Putamen (tissue), 1 donor: ENCODE measurements around the gene LTN1.

Experiments
- DNase-seq: peaks from one replicate; pipeline ENCODE4 v3.0.0-alpha.2; 2016; ENCODE audit warnings: low spot score

Gene LTN1

GRCh38 chr21:28927130-28927529 lies 65.5 kb downstream of the LTN1 start:
- DNase-seq = no peak

- no peak for DNase-seq
These were observed 69.2 kb downstream of the LTN1 start for GRCh38 chr21:28923439-28923975.

- DNase-seq = no peak
These were observed 70.3 kb downstream of the LTN1 start for GRCh38 chr21:28922368-28922767.

GRCh38 chr21:28916150-28916893 lies 76.4 kb downstream of the LTN1 start:
- no peak for DNase-seq

GRCh38 chr21:28913071-28913470 lies 79.6 kb downstream of the LTN1 start:
- no peak for DNase-seq

- DNase-seq = no peak
These were observed 82.3 kb downstream of the LTN1 start for GRCh38 chr21:28910280-28910887.

- no peak for DNase-seq
These were observed 84.3 kb downstream of the LTN1 start for GRCh38 chr21:28908351-28908750.

- no peak for DNase-seq
These were observed 85.8 kb downstream of the LTN1 start for GRCh38 chr21:28906841-28907240.

GRCh38 chr21:28906236-28906635 lies 86.4 kb downstream of the LTN1 start:
- no peak for DNase-seq

- no peak for DNase-seq
These were observed 87.7 kb downstream of the LTN1 start for GRCh38 chr21:28904961-28905435.

GRCh38 chr21:28903448-28903847 lies 89.2 kb downstream of the LTN1 start:
- no peak for DNase-seq

- DNase-seq = no peak
These were observed 92.2 kb downstream of the LTN1 start for GRCh38 chr21:28900481-28900880.

GRCh38 chr21:28899744-28900143 lies 92.9 kb downstream of the LTN1 start:
- DNase-seq = no peak

- no peak for DNase-seq
These were observed 93.5 kb downstream of the LTN1 start for GRCh38 chr21:28899220-28899619.

GRCh38 chr21:28893687-28894086 lies 99.0 kb downstream of the LTN1 start:
- no peak for DNase-seq

- DNase-seq = no peak
These were observed 100.2 kb downstream of the LTN1 start for GRCh38 chr21:28892199-28893111.

- peak; percentile 2 for DNase-seq
These were observed 106.9 kb downstream of the LTN1 start for GRCh38 chr21:28885853-28886177.

GRCh38 chr21:28884976-28885852 lies 107.5 kb downstream of the LTN1 start:
- peak; percentile 92 for DNase-seq

GRCh38 chr21:28884481-28884880 lies 108.2 kb downstream of the LTN1 start:
- DNase-seq = no peak

- DNase-seq = no peak
These were observed 108.7 kb downstream of the LTN1 start for GRCh38 chr21:28883931-28884330.

- no peak for DNase-seq
These were observed 110.3 kb downstream of the LTN1 start for GRCh38 chr21:28882345-28882744.
